Peyer's patch (tissue), 4 donors: ENCODE results near the gene SPATS1.

Experiments used
- CTCF ChIP-seq, 6 experiments: fragments of 450-650 bp in 4 of 6; fragments of 200-600 bp in 2 of 6; sonication (generic) in 1 of 6; IDR thresholded peaks; one replicate each; pipeline ENCODE4 v1.5.1; 2017 to 2019; ENCODE audit warnings: antibody characterized with exemption in 6 of 6, mild to moderate bottlenecking in 3 of 6, moderate library complexity in 1 of 6
- POLR2A ChIP-seq, 2 donors: fragments of 450-650 bp; IDR thresholded peaks; one replicate each; pipeline ENCODE4 v1.5.1; 2017; ENCODE audit warnings: antibody characterized with exemption in 2 of 2, mild to moderate bottlenecking in 2 of 2, moderate library complexity in 2 of 2

GRCh38 chr6:44305200-44305725 is 37.2 kb upstream of the SPATS1 start:
- TF ChIP-seq POLR2A (IDR thresholded peaks at IDR 0.05) (no peak), CTCF (IDR thresholded peaks at IDR 0.05) (no peak)
